Activated effector memory CD4-positive, alpha-beta T cell treated with anti-CD3 and anti-CD28 coated beads, Interleukin-2, amount 50 U/mL, for 16 hours (primary cell): Measurements from ENCODE around the gene FGFRL1.

Source experiments
- DNase-seq: peaks from one replicate; pipeline ENCODE4 v3.0.0-alpha.2; 2020

FGFRL1 gene, protein sequence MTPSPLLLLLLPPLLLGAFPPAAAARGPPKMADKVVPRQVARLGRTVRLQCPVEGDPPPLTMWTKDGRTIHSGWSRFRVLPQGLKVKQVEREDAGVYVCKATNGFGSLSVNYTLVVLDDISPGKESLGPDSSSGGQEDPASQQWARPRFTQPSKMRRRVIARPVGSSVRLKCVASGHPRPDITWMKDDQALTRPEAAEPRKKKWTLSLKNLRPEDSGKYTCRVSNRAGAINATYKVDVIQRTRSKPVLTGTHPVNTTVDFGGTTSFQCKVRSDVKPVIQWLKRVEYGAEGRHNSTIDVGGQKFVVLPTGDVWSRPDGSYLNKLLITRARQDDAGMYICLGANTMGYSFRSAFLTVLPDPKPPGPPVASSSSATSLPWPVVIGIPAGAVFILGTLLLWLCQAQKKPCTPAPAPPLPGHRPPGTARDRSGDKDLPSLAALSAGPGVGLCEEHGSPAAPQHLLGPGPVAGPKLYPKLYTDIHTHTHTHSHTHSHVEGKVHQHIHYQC

GRCh38 chr4:1011022-1011665, at the start of gene FGFRL1:
Gene FGFRL1, plus strand, starts transcription at chr4:1011626. Its CDS starts 860 bp downstream, at chr4:1012486.
- peak; percentile 97 for DNase-seq

DNA sequence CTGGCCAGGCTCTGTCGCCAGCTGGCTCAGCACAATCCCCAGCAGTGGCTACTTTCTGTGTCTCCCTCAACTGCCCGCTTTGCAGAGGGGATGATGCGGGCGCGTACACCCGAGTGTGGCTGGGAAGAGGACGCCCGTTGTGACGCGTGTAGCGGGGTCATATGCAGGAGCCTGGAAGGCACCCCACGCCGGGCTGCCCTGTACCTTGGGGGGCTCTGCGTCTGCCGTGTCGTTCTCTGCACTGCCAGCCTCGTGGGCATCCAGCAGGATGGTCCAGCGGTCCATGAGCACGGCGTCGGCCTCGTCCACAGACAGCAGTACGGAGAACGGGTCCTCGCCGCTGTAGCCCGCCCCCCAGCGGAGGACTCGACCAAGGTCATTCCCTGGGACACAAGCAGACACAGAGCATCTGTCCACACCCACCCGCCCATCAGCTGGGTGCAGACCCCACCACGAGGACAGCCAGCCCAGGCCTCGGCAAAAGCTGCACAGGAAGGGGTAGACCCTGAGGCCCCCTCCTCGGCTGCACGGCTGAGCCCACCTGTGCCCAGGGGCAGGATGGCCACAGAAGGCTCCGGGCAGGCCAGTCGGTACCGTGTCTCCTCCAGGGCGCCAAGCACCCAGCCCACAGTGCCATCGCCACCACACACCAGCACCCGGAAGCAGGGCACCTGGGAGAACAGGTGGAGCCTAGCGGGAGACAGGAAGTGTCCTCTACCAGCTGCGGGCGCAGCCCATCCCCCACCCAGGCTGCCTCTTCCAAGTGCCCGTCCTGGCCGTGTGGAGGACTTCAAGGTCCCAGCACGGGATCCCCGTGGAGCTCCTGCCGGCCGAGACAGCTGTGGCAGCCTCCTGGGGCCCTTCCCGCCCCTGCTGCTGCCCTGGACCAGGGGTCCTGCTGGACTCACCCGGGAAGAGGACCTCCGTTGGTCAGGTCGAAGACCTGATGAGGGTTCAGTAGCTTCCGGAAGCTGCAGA, 48.9 kb upstream of the FGFRL1 start:
- DNase-seq = no peak

DNA sequence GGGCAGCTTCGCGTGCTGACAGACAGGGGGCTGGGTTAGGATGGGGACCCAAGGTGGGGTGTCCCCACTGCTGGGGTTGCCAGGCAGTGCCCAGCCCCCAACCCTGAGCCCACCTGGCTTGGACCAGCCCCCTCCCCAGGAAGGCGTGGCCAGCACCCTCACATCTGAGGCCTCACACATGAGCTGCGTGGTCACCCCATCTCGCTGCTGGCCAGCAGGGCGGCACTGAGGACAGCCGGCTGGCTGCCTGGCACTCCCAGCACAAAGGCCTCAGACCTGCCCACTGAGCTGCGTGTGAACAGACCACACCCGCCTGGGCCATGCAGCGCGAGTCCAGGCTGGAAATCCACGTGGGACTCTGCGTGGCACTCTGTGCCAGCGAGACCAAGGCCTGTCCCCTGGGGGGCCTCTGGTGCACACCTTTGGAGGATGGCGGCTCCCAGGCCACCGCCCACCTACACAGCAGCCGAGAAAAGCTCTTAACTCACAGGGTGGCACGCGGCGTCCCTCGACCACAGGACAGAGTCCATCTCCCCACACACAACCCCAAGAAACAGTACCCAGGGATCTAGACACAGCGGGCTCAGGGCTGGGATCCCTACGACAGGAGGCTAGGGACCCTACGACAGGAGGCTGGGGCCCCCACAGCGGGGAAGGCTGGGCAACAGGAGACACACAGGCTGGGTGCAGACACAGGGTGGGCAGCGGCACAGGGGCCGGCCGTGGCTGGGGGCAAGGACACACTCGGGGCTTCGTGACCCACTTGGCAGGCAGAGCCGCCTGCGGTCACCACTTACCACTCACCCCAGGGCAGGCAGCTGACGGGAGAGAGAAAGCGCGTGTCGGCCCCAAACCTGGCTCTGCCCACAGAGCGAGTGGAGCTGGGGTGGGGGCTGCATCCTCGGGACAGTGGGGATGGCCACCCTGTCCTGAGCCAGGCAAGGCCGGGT, 47.9 kb upstream of the FGFRL1 start:
- DNase-seq = no peak

- no peak for DNase-seq
These were observed 46.9 kb upstream of the FGFRL1 start for GRCh38 chr4:964346-965025.

- DNase-seq = peak; percentile 60
These were observed 46.2 kb upstream of the FGFRL1 start for GRCh38 chr4:965048-965765.

GRCh38 chr4:965766-966134, 45.7 kb upstream of the FGFRL1 start:
- no peak for DNase-seq

DNA sequence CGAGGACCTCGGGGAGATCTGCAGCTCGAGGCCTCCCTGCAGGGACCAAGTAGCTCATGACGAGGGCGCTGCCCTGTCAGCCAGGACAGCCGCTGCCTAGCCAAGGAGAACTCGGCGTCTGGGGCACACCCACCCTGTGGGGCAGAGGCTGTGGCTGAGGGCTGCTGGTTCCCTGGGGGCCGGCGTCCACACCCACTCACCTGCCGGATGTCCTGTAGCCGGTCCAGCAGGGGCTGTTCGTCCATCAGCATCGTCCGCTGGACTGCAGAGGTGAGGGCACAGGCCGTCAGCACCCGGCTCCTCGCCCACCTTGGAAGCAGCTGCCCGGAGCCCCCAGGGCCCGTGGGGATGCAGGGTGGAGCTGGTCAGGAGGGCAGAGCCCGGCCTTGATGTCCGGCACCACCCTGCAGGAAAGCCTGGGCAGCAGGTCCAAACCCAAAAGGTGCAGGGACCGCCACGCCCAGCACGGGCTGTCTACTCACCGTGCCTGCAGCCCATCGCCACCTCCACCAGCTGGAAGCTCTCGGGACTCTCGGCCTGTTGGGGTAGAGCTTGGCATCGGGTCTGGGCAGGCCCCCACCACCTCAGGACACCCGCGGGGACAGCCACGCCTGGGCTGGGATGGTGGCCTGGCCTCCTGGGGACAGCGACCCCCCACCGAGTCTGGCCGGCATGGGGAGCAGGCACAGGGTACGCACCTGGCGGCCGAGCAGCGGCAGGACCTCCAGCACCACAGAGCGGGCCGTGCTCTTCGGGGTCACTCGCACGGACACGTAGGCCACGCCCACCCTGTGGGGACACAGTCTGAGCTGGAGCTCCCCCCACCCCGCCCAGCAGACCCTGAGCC, 44.9 kb upstream of the FGFRL1 start:
- DNase-seq = no peak

DNA sequence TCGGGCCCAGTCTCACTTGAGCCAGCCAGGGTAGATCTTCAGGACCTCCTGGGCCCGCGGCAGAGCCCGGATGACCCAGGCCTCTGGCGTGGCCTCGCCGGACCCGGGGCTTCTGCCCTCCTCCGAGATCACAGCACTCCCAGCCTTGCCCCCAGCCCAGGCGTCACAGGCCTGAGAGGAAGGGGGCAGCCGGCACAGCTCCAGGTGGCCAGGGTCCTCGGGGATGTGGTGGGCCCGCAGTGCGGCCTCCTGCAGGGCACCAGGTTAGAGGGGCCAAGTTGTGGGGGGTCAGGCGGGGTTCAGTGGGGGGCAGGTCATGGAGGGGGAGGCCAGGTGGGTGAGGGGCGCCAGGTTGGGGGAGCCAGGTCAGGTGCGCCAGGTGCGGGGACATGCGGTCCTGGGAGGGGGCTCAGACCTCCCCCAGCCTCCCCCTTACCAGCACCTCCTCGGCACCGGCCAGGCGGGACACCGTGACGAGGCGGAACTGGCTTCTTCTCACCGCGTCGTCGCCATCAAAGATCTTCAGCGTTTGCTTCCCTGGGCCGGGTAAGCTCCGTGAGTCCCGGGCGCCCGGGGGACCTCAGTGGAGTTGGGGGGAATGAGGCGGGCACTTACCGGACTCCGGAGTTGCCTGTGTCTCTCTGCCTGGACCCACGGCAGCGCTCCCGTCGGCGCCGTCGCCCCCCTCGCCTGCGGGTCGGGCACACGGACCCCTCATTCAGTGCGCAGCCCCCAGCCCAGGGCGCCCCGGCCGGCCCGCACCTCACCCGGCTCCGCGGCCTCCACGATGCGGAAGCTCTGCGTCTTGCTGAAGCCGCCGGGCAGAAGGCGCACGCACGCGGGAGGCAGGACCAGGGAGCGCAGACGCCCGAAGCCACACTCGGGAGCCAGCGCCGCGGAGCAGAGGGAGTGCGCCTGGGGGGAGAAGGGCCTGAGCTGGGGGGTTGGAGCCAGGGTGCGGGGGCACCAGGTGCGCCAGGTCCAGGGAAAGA, 44.0 kb upstream of the FGFRL1 start:
- DNase-seq = no peak

- DNase-seq = no peak
These were observed 43.2 kb upstream of the FGFRL1 start for GRCh38 chr4:968221-968620.

- no peak for DNase-seq
These were observed 42.6 kb upstream of the FGFRL1 start for GRCh38 chr4:968621-969394.

- no peak for DNase-seq
These were observed 41.2 kb upstream of the FGFRL1 start for GRCh38 chr4:970046-970745.

DNA sequence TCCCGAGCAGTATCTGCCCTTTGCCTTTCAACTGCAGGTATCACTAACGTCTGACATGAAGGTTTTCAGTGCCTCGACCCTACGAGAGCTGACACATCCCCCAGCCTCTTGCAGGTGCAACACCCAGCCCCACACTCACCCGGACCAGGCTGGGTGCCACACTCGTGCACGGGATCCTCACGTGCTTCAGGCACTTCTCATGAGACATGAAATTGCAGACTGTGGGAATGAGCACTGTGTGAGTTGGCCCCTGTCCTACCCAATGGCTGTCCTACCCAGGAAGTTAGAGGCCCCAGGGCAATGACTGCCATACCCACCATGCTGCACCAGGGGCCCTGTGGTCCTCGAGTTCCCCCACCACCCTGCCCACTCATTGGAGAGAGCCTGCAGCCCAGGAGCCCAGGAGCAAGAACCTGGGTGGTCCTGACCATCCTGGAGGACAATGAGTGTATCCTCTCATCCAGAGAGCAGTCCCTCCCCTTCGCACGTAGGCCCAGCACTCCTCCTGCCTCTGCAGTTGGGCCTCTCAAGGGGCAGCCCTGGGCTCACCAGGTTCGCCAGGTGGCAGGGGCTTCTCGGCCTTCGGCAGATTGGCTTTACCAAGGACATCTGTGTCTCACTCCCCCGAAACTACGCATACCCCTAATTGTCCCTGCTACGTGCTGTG, 40.4 kb upstream of the FGFRL1 start:
- DNase-seq = no peak

DNA sequence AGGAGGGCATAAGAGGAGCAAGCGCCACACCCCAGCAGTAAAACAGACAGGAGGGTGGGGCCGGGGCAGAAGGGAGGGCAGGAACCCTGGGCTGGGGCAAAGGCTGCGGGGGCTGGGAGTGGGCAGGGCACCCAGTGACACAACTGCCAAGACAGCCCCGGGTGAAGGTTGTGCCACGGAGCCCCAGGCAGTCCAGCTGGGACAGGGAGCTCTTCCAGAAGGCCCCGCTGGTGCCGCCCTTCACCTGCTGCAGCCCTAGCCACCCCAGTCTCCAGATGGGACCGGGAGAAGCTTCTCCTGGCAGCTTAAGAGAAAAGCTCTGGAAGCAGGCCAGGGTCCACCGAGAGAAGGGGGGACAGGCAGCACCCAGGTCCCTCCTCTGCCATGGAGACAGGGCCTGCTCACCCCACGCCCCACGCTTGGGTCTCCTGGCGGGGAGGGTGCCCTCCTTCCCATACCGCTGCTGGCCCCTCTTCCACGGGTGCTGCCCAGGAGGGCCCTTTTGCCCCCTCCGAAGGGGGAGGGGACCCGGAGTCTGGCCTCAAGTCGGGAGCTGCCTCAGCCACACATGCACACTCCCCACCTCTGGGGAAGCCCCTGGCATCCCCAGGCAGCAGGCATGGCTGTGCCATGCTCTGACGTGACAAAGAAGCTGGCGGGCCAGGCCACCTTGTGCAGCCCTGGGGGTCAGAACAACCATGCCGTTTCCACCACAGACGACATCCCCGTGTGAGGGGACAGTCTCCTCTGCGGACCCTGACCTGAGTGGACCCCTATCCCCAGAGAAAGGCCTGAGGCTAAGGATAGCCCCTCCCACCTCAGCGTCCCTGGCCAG, 39.5 kb upstream of the FGFRL1 start:
- DNase-seq = no peak

DNA sequence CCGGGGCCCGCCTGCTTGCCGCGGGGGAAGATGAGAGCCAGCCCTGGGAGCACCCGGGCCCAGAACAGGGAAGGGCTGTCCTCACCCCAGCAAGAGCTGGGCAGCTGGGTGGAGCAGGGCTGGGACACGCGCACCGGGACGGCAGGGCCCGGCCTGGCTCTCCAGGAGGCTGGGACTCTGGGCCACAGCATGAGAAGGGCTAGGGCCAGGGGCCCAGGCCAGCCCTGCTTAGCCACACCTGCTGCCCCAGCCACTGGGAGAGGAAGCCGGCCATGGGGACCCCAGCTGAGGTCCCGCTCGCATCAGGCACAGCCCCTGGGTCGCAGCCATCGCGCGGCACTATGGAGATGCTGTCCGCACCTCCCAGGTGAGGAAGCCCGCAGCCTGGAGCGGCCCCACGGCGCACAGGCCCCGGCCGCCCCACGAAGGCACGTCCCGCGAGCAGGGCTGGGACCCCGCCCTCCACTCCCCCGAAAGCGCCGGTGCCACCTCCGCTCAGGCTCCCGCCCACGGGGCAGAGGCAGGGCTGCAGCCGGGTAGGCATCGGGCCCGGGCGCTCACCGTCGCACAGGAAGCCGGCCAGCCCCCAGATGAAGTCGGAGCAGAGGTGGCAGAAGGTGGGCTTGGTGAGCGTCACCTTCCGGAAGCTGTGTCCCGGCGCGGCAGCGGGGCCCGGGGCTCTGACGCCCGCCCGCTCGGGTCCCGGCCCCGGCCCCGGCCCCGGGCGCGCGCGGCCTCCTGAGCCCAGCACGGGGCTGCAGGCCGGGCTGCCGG, 38.6 kb upstream of the FGFRL1 start:
- DNase-seq = peak; percentile 87
